GM21529 (cell line): Measurements from ENCODE around the gene GUK1.
A peak's percentile ranks its signal among the peaks of the same experiment; 100 is the strongest.
"Not testable (repeated sequence)": the region's sequence is repeated elsewhere in the genome, so short reads cannot be mapped to it uniquely, and the experiment has no call there.

Source experiments
- ATAC-seq: cut with Tn5 transposase; IDR thresholded peaks from one replicate; pipeline ENCODE4 v1.9.1; 2021; ENCODE audit not compliant: unreplicated experiment

GUK1 gene

DNA sequence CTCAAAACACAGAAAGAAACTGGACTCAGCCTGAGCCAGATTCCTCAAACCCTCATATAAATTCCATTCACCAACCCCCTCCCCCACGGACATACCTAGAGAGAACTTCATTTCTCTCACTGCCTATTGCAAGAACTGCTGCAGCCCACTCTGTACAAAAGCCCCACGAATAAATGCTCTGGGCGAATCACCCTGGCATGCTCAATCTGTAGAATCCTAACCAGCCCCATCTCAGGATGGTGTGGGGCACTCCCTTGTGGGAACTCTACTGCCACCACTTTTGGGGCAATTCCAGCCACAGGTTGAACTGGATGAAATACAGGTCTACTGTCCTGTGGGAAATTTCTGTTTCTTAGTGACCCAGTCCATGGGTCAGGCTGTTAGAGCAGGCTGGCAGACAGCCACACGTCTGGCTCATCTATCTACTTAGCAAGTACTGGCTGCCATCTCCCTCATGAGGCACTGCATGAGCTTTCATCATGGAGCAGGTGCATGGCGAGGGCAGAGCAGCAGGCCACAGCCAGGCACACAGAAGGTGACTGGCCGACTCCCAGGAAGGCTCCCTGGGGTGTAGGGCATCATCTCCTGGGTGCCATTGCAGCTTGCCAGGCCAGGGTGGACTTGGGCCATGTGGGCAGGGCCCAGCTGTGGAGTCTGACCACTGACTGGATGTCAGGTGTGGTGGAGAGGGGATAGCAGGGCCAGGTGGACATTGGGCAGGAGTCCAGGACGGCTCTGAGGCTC, 35.4 kb upstream of the GUK1 start:
- no peak for ATAC-seq

DNA sequence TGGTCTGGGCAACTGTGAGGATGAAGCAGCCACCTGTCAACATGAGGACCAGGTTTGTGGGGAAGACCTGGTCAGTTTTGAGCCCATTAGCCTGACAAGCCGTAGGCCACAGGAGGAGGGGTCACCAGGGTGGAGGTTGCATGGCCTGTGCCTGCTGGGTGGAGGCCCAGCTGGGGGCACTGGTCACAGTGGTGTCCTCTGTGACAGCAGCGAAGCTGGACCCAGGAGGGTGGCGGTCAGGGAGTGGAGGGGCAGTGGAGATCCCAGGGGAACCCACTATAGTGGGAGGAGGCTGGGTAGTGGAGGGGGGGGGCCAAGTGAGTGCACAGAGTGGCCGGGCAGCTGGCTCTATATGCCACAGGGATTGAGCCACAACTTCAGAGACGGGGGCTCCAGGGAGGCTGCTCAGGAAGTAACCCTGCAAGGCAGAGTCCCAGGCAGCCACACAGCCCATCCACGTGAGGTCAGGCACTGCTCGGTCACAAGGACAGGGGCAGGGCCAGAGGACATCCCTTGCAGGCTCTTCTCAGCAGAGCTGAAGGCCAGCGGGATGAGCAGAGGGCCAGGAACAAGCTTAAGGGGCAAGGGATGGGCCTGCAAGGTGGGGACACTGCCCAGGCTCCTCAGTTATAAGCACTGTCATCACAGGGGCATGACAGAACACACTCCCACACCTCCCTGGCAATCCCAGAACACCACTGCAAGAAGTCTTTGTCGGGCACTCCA, 34.6 kb upstream of the GUK1 start:
- ATAC-seq, result no peak

DNA sequence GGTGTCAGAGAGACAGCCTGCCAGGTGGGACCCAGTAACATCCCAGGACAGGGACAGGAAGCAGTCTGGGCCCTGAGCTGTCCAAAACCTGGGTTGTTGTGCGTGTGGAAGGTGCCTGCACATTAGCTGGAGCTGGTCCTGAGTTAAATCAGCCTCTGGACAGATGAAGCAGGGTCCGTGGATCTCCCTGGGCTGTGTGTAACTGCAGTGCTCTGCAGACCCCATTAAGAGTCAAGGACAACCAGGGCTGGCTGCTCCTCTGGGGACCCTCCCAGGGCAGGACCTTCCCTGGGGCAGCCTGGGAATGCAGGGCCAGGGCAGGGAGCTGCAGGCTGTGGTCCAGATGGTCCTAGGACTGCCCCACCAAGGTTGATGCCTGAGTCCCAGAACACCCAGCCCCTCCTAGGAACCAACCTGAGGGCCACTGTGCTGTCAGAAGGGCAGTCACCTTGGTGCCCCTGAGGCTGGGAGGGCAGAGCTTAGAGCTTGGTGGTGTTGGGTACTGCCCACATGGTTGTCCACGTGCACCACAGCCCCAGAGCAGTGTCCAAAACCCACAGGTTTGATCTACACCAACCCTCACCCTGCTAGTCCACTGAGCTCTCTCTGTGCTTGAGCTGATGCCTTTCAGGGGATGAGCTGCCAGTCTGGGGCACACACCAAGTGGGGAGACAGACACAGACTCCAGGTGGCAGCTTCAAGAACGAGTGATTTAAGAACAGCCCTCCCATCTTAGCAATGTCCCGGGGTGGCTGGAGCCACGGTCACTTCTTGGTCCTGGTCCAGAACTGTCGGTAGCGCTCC, 33.9 kb upstream of the GUK1 start:
- no peak for ATAC-seq

DNA sequence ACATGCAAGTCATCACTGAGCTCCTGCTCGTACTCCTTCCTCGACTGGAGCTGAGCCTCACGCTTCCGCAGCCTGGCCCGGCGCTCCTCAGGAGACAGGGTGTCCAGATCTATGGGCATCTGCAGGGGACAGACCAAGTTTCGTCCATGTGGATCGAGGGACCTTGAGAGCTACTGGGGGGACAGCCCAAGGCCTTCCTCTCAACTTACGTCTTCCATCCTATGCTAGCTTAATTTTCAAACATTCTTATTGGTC, 33.4 kb upstream of the GUK1 start:
- no peak for ATAC-seq

DNA sequence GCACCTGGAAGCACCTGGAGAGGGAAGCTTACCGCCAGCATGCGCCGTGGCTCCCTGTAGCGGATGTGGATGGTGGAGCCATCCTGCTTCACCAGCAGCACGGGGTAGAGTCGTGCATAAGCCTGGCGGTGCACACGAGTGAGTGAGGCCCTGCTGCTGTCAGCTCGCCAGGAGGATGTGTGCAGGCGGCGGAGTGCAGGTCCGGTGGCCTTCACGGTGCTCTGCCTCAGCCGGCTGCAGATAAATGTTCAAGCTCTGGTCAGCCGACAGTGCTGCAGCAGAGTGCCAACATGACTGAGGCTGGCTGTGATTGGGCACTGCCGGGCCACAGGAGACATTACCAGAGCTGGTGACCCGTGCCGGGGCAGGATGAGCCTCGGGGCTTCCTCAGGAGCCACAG, 32.4 kb upstream of the GUK1 start:
- ATAC-seq, result no peak

DNA sequence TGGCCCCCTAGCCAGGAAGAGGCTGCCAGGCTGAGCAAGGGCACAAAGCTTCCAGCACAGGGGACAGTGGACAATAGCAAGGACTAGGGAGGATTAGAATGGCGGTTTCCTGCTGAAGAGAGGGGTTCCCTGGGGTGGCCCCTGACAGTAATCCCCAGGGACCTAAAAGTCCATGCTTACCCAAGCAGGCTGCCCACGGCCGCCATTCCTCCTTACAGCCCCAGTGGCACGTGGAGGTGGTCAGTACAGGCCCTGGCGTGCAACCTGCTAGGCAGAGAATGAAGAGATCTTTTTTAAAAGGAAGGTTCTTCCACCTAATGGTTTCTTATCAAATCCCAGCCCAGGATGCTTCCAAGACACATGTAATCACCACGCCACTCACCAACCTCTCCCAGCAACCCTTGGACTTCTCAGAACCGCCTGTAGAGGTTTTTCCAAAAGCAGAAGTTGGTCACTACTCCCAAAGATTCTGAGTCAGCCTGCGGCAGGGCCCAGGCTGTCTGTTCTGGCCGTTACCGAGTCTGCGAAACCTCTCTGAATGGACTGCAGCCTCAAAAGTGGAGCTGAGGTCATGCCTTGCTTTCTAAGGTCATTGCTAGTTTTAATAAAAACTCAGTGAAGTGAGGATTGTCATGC, 31.9 kb upstream of the GUK1 start:
- ATAC-seq, result no peak

DNA sequence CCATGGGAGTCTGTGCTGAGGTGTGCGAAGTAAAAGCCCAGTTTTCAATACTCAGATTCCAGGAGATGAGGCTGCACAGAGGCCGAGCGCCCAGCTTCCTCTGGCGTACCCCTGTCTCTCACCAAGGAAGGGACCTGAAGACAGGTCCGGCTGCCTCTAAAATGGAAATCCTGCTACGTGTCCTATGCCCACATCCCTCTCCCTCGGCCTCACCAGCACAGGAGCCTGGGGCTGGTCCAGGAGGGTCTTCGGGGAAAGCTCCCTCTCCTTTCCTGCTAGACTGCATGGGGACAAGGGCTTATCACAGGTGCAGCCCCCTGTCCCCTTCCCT, 31.4 kb upstream of the GUK1 start:
- no peak for ATAC-seq

DNA sequence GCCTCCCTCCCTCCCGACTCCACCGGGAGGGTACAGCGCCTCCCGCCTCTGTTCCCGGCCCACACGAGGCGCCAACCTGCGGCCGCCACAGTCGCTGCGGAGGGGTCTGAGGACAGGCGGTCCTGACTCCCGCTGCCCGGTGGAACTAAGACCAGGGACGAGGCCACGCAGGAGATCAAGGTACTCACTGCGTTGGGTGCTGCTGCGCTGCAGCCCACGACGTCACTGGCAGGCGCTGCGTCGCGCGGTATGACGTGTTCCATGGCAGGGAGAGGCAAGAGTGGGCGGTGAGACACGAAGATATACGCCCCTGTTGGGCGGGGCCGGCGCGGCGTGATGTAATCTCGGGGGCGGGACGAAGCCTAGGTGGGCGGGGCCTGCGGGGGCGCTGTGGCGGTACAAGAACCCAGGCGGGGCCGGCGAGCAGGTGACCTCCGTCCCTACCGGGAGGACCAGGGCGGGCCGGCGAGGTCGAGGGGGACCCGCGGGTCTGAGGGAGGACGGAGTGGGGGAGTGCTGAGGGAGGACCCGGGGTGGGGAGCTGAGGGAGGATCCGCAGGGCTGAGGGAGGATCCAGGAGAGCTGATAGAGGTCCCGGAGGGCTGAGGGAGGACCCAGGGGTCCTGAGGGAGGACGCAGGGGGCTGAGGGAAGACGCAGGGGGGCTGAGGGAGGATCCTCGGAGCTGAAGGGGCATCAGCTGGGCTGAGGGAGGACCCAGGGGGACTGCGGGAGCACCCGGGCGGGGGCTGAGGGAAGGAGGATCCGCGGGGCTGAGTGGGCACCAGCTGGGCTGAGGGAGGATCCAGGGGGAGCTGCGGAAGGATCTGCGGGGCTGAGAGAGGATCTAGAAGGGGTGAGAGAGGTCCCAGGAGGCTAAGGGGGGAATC, 30.8 kb upstream of the GUK1 start, which contains the start of gene MRPL55:
TSS of gene MRPL55 (minus strand) at position 227 of the 889 bp plus-strand sequence. CDS start 1,039 bp downstream, outside the sequence.
- ATAC-seq, result peak; percentile 85

DNA sequence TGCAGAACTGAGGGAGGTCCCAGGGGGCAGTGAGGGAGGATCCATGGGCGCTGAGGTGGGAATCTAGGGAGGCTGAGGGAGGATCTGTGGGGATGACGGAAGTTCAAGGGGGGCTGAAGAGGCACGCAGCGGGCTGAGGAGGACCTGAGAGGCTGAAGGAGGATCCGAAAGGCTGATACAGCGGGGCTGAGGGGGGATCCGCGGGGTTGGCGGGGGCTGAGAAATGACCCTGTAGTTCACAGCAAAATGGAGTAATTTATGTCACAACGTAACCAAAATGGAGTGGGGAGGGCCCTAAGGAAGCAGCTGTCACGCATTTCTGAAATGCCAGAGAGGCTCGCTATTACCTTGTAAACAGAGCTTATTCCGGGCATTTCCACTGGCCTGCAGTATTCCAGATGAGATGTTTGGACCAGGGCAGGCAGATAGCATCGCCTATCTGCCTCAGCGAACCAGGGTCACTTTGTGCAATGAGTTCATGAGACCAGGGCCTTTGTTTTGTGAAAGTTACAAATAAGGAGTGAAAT, 30.1 kb upstream of the GUK1 start:
- ATAC-seq, result no peak

DNA sequence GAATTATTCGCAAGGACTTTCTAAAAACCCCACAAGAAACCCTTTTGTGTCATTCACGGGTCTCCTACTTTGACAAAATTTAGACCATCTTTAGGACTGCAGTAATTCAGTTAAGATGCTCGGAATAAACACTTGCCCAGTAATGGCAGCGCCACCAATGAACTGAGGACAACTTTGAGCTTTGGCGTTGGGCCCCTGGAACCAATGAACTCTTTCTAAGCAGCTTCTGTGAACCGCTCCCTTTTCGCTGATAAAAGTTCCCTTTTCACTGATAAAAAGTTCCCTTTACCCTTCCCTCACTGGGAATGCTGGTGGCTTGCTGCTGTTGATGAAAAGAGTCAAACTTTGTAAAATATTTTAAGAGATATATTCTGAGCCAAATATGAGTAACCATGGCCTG, 29.5 kb upstream of the GUK1 start:
- ATAC-seq, result no peak

DNA sequence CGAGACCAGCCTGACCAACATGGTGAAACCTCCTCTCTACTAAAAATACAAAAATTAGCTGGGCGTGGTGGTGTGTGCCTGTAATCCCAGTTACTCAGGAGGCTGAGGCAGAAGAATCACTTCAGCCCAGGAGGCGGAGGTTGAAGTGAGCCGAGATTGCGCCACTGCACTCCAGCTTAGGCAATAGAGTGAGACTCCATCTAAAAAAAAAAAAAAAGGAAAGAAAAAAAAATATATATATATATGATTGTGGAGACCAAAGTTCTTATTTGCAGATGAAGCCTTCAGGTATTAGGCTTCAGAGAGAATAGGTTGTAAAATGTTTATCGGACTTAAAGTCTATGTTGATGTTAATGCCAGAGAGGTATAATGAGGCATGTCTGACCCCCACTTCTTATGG, 28.8 kb upstream of the GUK1 start:
- ATAC-seq, result not testable (repeated sequence)

DNA sequence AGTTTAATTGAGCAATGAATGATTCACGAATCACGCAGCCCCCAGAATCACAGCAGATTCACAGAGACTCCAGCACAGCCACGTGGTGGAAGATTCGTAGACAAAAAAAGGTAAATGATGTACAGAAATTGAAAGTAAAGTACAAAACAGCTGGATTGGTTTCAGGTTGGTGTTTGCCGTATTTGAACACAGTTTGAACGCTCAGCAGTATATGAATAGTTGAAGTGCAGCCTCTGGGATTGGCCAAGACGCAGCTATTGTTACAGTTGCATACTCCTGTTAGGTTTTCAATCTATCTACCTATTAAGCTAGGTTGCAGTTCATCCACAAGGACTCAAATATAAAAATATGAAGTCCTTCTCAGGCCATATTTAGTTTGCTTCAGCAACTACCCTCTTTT, 27.9 kb upstream of the GUK1 start:
- no peak for ATAC-seq

DNA sequence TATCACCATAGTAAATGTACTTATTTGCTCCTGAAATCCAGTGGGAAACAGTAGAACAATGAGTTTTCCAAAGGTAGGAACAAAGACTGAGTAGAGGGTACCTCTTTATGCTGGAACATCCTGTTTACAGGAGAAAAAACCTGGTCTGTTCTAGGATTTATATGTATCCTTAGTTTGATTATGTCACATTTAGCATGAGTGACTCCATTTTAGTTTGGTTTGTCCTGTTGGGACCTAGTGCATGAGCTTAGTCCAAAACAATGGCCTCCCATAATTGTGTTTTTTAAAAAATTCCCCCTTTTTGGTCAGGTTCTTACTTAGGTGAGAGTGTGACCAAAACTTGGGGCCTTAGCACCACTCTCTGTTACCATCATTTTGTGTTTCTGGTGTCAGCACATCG, 27.5 kb upstream of the GUK1 start:
- no peak for ATAC-seq

DNA sequence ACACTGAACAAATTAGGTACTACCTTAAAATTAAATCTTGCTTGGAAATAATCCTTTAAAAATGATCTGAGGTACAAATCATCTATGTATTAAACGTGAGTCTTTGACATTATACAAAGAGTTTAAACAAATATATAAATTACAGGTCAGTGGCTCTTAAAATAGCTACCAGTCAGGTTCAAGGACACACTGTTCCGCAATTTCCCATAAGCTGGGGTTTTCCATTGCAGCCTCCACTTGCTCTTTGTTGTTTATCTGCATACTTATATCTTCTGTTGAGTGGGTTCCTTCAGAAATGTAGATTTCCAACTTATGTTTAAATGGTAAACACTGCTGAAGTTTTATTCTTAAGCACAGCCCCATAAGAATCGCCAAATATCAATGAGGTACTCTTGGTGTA, 25.3 kb upstream of the GUK1 start:
- ATAC-seq, result no peak

DNA sequence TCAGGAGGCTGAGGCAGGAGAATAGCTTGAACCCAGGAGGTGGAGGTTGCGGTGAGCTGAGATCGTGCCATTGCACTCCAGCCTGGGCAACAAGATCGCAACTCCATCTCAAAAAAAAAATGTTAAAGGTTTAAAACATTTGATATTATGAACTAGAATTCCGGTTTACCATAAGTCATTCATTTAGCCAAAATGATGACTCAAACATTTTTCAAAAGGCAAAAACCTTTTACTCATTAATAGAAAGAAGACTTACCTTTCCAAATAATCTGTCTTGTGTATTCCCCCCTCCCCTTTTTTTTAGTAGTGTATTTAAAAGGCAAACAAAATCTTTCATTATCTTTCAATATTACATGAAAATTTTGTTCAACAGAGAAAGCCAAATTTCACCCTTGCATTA, 22.7 kb upstream of the GUK1 start:
- ATAC-seq, result no peak

DNA sequence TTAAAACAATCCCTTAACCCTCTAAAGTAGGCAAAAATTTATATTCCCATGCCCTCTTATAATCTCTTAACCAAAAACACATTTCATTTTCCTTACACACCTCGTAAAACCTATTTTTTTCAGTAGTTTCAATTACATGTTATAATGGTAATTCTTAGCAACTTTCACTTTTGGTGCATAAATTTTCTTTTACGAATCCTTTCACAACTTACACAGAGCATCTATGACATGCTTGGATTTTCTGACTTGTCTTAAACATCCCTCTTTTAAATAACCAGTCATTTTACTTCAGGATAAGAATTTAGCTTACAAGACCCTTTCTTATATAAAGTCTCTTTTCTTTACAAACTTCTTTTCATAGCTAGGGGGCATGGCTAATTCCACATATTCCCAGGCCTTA, 22.0 kb upstream of the GUK1 start:
- no peak for ATAC-seq

DNA sequence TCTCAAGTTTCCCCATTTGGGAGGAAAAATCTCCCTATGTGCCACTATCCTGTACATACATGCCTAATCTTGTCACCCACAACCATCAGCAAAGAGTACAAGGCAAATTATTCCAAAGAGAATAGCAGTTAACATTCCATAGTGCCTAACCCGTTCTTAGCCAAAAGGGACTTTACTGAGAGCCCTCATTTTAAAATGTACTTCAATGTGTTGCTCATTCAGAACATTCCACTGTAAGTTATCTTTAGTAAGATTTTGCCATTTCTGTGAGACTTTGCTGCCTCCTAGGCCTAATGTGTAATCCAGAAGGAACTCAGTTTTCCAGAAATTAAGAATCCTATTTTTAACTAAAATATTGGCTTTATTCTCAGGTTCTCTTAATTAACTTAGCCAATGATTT, 19.7 kb upstream of the GUK1 start:
- ATAC-seq, result no peak

DNA sequence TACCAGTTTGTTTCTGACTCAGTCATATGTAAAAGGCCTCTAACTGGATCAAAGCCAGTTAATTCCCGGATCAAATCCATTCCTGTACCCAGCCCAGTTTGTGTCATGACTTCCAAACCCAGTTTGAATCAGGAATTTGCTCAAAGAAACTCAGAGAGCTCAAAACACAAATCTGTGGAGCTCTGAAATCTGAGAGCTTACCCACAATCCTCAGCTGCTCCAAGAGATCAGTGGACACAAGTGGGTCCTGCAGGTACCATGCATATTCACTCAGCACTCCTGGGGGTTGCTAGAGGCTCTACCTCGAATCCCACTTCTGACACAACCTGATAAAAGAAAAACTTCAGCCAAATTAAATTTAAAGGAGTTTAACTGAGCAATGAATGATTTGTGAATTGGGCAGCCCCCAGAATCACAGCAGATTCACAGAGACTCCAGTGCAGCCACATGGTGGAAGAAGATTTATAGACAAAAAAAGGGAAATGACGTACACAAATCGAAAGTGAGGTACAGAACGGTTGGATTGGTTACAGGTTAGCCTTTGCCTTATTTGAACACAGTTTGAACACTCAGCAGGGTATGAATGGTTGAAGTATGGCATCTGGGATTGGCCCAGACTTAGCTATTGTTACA, 19.1 kb upstream of the GUK1 start:
- ATAC-seq, result no peak

DNA sequence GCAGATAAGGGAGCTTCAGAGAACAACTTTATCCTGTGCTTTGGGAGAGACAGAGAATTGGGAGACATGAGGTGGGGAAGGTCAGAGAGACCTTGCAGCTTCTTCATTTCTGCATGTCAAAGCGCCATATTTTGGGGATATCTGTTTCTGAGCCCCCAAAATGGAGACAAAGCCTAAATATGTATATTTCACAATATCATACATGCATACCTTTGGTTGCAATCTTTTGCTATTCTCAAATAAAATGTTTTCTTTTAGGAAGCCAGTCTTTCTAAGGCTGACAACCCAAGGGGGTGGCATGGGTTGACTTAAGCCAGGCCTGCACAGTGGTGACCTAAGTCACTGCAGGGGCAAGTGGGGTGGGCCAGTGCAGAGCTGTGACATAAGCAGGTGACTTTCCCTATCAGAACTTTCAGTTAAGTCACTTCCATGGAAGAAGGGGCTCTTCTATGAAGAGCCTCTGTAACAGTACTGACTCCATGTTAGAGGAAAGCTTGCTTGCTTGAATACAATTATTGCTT, 17.1 kb upstream of the GUK1 start:
- ATAC-seq, result no peak

DNA sequence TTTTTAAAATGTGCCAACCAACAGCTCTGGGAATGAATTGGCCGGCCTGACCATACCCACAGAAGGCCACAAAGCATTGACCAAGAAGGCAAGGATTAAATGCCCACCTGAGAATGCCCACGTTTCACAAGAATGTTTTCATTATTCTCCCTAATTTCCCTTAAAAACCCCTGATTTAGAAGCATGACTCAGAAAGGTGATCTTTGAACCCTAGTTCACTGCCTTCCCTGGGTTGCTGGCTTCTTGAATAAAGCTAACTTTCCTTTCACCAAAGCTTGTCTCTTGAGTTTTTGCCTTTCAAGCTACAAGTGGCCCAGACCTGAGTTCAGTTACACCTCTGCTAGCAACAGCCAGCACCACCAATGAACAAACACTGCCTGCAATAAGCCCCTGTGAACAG, 16.6 kb upstream of the GUK1 start:
- no peak for ATAC-seq
